Mammary epithelial cell (primary cell): ENCODE results near the gene SPSB3.

Experiments used
- EZH2 ChIP-seq: IDR thresholded peaks from 2 replicates; pipeline ENCODE4 v1.6.1; 2012; ENCODE audit warnings: low read length, inconsistent platforms, borderline replicate concordance
- TF ChIP-seq, protein P1 (sequence below), 2 donors: IDR thresholded peaks in 1 of 2; conservative IDR thresholded peaks in 1 of 2; 2 replicates each; pipeline ENCODE4 v1.5.1; 2011 to 2012; ENCODE audit warnings: inconsistent platforms in 2 of 2, low read length in 2 of 2, mild to moderate bottlenecking in 2 of 2, control low read depth in 1 of 2, low read depth in 1 of 2; ENCODE audit not compliant: insufficient read depth in 1 of 2; ENCODE audit errors: extremely low read depth in 1 of 2

DNA sequence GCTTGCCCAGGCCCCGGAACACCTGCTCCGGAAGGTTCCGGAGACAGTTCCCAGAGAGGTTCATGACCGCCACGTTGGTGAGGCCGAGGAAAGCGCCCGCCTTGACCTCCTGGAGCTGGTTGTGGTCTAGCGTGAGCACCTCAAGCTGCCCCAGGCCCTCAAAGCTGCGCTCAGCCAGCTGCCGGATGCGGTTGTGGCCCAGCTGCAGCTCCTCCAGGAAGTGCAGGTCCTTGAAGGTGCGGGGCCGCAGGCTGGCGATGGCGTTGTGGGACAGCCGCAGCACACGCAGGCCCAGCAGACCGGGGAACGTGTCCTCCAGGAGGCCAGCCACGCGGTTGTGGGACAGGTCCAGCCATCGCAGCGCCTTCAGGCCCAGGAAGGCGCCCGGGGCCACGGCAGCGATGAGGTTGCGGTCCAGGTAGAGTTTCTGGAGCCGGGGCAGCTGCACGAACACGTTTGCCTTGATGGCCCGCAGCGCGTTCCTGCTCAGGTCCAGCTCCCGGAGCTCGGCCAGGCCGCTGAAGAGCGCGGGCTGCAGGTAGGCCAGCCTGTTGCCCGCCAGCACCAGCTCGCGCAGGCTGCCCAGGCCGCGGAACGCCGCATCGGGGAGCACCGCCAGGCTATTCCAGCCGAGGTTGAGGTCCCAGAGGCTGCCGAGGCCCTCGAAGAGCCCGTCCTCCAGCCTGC lies 9.0 kb upstream of the SPSB3 start:
- TF ChIP-seq, protein P1, sequence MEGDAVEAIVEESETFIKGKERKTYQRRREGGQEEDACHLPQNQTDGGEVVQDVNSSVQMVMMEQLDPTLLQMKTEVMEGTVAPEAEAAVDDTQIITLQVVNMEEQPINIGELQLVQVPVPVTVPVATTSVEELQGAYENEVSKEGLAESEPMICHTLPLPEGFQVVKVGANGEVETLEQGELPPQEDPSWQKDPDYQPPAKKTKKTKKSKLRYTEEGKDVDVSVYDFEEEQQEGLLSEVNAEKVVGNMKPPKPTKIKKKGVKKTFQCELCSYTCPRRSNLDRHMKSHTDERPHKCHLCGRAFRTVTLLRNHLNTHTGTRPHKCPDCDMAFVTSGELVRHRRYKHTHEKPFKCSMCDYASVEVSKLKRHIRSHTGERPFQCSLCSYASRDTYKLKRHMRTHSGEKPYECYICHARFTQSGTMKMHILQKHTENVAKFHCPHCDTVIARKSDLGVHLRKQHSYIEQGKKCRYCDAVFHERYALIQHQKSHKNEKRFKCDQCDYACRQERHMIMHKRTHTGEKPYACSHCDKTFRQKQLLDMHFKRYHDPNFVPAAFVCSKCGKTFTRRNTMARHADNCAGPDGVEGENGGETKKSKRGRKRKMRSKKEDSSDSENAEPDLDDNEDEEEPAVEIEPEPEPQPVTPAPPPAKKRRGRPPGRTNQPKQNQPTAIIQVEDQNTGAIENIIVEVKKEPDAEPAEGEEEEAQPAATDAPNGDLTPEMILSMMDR (conservative IDR thresholded peaks at IDR 0.05 in 1 of 2, IDR thresholded peaks at IDR 0.05 in 1 of 2; ENCODE audit: extremely low read depth in 1 of 2, insufficient read depth in 1 of 2, low read depth in 1 of 2, low read length in 2 of 2): no peak
- no peak for TF ChIP-seq EZH2
